Astrocyte (in vitro differentiated cells and primary cell): ENCODE data around the gene TENT5C. TPM values are rescaled to one million over a fixed set of nuclear protein-coding genes. Genes with fewer than 3 reads are reported as not detected.

Experiments used
- DNase-seq: peaks from one replicate; pipeline ENCODE4 v3.0.0-alpha.2; 2010; ENCODE audit warnings: low read depth
- FAIRE-seq: peaks from 2 replicates; lab custom pipeline; 2011; peaks lifted over from hg19 to GRCh38; lab: Jason Lieb, UNC
- H2AFZ ChIP-seq: 2 replicates; pipeline ENCODE4 v1.6.0; 2012; ENCODE audit warnings: low read depth, low read length, inconsistent platforms
- H3K27ac ChIP-seq: 2 replicates; pipeline ENCODE4 v1.5.1; 2011; ENCODE audit warnings: low read depth, low read length, inconsistent platforms
- H3K27me3 ChIP-seq: 2 replicates; pipeline ENCODE4 v1.6.0; 2011; ENCODE audit warnings: low read length, inconsistent platforms; ENCODE audit not compliant: insufficient read depth
- H3K36me3 ChIP-seq: 2 replicates; pipeline ENCODE4 v1.5.1; 2011; ENCODE audit warnings: low read length, inconsistent platforms; ENCODE audit not compliant: insufficient read depth
- H3K4me1 ChIP-seq: 2 replicates; pipeline ENCODE4 v1.5.1; 2011; ENCODE audit warnings: low read length, inconsistent platforms; ENCODE audit not compliant: insufficient read depth
- H3K4me2 ChIP-seq: 2 replicates; pipeline ENCODE4 v1.6.0; 2012; ENCODE audit warnings: low read length, inconsistent platforms
- H3K4me3 ChIP-seq: 2 replicates; pipeline ENCODE4 v1.5.1; 2011; ENCODE audit warnings: low read depth, mild to moderate bottlenecking, low read length, inconsistent platforms; ENCODE audit not compliant: insufficient read depth
- H3K79me2 ChIP-seq: 2 replicates; pipeline ENCODE4 v1.6.0; 2012; ENCODE audit warnings: mild to moderate bottlenecking, low read length, inconsistent platforms; ENCODE audit not compliant: insufficient read depth
- H3K9ac ChIP-seq: 2 replicates; pipeline ENCODE4 v1.6.0; 2012; ENCODE audit warnings: mild to moderate bottlenecking, low read length, inconsistent platforms
- H3K9me3 ChIP-seq: 2 replicates; pipeline ENCODE4 v1.5.1; 2012; ENCODE audit warnings: low read depth, mild to moderate bottlenecking, low read length, inconsistent platforms; ENCODE audit not compliant: insufficient read depth
- H4K20me1 ChIP-seq: 2 replicates; pipeline ENCODE4 v1.6.0; 2012; ENCODE audit warnings: low read length, inconsistent platforms; ENCODE audit not compliant: insufficient read depth
- H3K27ac Mint-ChIP-seq: one replicate; pipeline ENCODE4 v1.8.0; 2021; ENCODE audit warnings: mild to moderate bottlenecking, mixed read lengths; ENCODE audit not compliant: unreplicated experiment
- H3K27me3 Mint-ChIP-seq: one replicate; pipeline ENCODE4 v1.8.0; 2021; ENCODE audit warnings: low read depth, mixed read lengths; ENCODE audit not compliant: unreplicated experiment
- H3K36me3 Mint-ChIP-seq: one replicate; pipeline ENCODE4 v1.8.0; 2021; ENCODE audit warnings: low read depth, mixed read lengths; ENCODE audit not compliant: unreplicated experiment
- H3K4me1 Mint-ChIP-seq: one replicate; pipeline ENCODE4 v1.8.0; 2021; ENCODE audit warnings: low read depth, mixed read lengths; ENCODE audit not compliant: unreplicated experiment
- H3K4me3 Mint-ChIP-seq: one replicate; pipeline ENCODE4 v1.8.0; 2021; ENCODE audit warnings: mild to moderate bottlenecking, moderate library complexity, mixed read lengths; ENCODE audit not compliant: unreplicated experiment
- H3K9me3 Mint-ChIP-seq: one replicate; pipeline ENCODE4 v1.8.0; 2021; ENCODE audit warnings: mild to moderate bottlenecking, mixed read lengths; ENCODE audit not compliant: unreplicated experiment
- EZH2 ChIP-seq: IDR thresholded peaks from 2 replicates; pipeline ENCODE4 v1.6.1; 2012; ENCODE audit warnings: mild to moderate bottlenecking, low read length, inconsistent platforms; ENCODE audit not compliant: insufficient read depth
- total RNA-seq: library from RNA; stranded (reverse); gene quantifications from 2 replicates; pipeline ENCODE4 v1.2.1, GENCODE V29; 2021
- TF ChIP-seq, protein P1 (sequence below): IDR thresholded peaks from 2 replicates; pipeline ENCODE4 v1.5.1; 2011; ENCODE audit warnings: low read depth, mild to moderate bottlenecking, inconsistent platforms, low read length, moderate library complexity; ENCODE audit not compliant: insufficient read depth

TENT5C gene
- total RNA-seq, 1 donor from 2014 or later: 0.77 TPM

DNA sequence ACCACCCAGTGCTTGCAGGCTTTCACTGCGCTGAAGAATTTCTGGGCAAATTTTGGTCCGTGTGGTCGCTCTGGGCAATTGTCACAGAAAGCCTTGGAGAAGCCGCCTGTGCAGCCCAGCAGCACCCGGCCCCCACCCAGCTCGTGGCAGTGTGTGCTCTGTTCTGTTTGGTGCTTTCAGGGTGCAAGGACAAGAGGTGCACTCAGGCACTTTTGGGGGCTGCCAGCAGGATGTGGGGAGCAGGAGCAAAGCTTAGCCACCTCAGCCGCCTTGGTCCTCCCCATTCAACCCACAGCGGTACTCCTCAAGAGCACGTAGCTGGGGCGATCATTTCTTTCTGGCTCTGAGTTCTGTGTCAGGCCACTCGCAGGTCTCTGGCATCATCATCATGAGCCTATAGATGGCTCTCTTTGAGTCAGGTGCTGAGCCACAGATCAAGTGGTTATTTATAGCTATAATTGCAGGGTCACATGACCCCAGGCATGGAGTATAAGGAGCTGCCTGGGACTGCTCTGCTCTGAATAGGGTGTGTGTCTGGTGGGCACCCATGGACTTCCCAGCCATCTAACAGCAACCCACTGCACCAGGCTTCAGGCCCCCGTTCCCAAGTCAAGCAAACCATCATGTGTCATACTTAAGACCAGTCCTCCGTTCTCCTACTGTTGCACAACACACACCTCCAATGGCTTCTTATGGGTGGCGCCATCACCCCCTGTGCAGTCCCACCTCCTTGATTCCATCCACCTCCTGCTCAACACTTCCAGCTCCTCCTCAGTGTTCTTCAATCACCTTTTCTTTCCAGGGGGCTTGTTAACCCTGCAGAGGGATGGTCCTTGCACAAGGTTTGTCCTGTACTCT lies 18.1 kb upstream of the TENT5C start:
- H3K36me3 ChIP-seq: no peaks in the 10 kb centered on the region
- H3K27ac ChIP-seq: no peak overlapping the region
- Mint-ChIP-seq H3K4me1 (no peaks in the 10 kb centered on the region), H3K9me3 (peaks cover 3% of the 10 kb centered on the region), H3K4me3 (no peak overlapping the region), H3K27me3 (peaks cover 15% of the 10 kb centered on the region), H3K36me3 (no peaks in the 10 kb centered on the region), H3K27ac (no peak overlapping the region)
- H3K4me3 ChIP-seq: no peak overlapping the region
- H3K9ac ChIP-seq: no peak overlapping the region
- no peaks in the 10 kb centered on the region for H3K79me2 ChIP-seq
- peaks cover 3% of the 10 kb centered on the region for H3K9me3 ChIP-seq
- no peak overlapping the region for H2AFZ ChIP-seq
- DNase-seq: no peak
- no peak overlapping the region for H3K4me2 ChIP-seq
- no peaks in the 10 kb centered on the region for H4K20me1 ChIP-seq
- no peaks in the 10 kb centered on the region for H3K4me1 ChIP-seq
- no peak for FAIRE-seq
- H3K27me3 ChIP-seq: no peaks in the 10 kb centered on the region
- no peak for TF ChIP-seq EZH2
- TF ChIP-seq, protein P1, sequence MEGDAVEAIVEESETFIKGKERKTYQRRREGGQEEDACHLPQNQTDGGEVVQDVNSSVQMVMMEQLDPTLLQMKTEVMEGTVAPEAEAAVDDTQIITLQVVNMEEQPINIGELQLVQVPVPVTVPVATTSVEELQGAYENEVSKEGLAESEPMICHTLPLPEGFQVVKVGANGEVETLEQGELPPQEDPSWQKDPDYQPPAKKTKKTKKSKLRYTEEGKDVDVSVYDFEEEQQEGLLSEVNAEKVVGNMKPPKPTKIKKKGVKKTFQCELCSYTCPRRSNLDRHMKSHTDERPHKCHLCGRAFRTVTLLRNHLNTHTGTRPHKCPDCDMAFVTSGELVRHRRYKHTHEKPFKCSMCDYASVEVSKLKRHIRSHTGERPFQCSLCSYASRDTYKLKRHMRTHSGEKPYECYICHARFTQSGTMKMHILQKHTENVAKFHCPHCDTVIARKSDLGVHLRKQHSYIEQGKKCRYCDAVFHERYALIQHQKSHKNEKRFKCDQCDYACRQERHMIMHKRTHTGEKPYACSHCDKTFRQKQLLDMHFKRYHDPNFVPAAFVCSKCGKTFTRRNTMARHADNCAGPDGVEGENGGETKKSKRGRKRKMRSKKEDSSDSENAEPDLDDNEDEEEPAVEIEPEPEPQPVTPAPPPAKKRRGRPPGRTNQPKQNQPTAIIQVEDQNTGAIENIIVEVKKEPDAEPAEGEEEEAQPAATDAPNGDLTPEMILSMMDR: no peak

DNA sequence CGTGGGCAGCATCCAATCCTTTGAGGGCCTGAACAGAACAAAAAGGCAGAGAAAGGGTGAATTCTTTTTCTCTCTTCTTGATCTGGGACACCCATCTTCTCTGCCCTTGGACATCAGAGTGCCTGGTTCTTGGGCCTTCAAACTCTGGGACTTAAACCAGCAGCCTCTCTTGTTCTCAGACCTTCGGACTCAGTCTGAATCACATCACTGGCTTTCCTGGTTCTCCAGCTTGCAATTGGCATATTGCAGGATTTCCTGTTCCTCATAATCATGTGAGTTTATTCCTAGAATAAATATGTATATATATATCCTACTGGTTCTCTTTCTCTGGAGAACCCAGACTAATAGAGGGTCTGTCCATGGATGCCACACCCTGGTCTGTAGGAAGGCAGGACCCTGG lies 16.3 kb upstream of the TENT5C start:
- Mint-ChIP-seq H3K4me3 (no peak overlapping the region), H3K27ac (no peak overlapping the region), H3K9me3 (peaks cover 3% of the 10 kb centered on the region), H3K36me3 (peaks cover 2% of the 10 kb centered on the region), H3K4me1 (no peaks in the 10 kb centered on the region), H3K27me3 (peaks cover 19% of the 10 kb centered on the region)
- no peaks in the 10 kb centered on the region for H3K4me1 ChIP-seq
- no peak overlapping the region for H3K27ac ChIP-seq
- H3K9ac ChIP-seq: no peak overlapping the region
- H3K9me3 ChIP-seq: peaks cover 3% of the 10 kb centered on the region
- H3K36me3 ChIP-seq: no peaks in the 10 kb centered on the region
- H3K4me3 ChIP-seq: no peak overlapping the region
- TF ChIP-seq, protein P1: no peak
- TF ChIP-seq EZH2: no peak
- DNase-seq: no peak
- H4K20me1 ChIP-seq: no peaks in the 10 kb centered on the region
- no peaks in the 10 kb centered on the region for H3K79me2 ChIP-seq
- FAIRE-seq: no peak
- no peak overlapping the region for H3K4me2 ChIP-seq
- H3K27me3 ChIP-seq: no peaks in the 10 kb centered on the region
- H2AFZ ChIP-seq: no peak overlapping the region
